Esophagus muscularis mucosa (tissue), 3 donors: ENCODE results near the gene OR2A42.
"Not testable (repeated sequence)": the region's sequence is repeated elsewhere in the genome, so short reads cannot be mapped to it uniquely, and the experiment has no call there.

Source experiments
- CTCF ChIP-seq, 3 experiments: fragments of 200-600 bp in 2 of 3; fragments of 450-650 bp in 1 of 3; sonication (generic) in 2 of 3; IDR thresholded peaks; one replicate each; pipeline ENCODE4 v1.5.1; 2017 to 2019; ENCODE audit warnings: antibody characterized with exemption in 3 of 3, mild to moderate bottlenecking in 2 of 3, moderate library complexity in 1 of 3
- POLR2A ChIP-seq: fragments of 450-650 bp; IDR thresholded peaks from one replicate; pipeline ENCODE4 v1.6.1; 2017; ENCODE audit warnings: antibody characterized with exemption, moderate library complexity, mild to moderate bottlenecking, low read depth
- POLR2AphosphoS5 ChIP-seq, 2 donors: sonication (generic); formaldehyde crosslinking; IDR thresholded peaks; one replicate each; pipeline ENCODE4 v1.6.1; 2017; ENCODE audit warnings: antibody characterized with exemption in 2 of 2

- TF ChIP-seq POLR2A; CTCF (IDR thresholded peaks at IDR 0.05); POLR2AphosphoS5 (IDR thresholded peaks at IDR 0.05): not testable (repeated sequence)
These were observed 22.2 kb downstream of the OR2A42 start for GRCh38 chr7:144217200-144217599.
